ENCODE results near the gene GABRB3.

GABRB3 gene

DNA sequence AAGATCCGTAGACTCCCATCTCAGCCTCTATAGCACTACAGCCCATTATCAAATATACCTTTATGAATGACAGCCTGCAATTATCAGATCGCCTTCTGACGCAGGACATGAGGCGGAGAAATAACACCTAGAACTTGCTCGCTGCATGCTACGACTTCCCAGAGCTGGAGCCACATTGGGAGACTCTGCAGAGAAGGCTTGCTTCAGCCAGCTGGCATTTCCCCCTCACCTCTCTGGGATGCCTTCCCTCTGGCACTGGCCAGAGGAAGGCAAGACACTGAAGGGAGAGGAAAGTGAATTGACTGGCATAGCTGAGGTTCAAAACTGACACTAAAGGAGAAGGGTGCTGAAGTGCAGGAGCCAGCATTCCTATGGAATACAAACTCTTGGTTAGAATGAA, 131.7 kb downstream of the GABRB3 start:
- no peaks in the 10 kb centered on the region for H3K27me3 ChIP-seq (ENCODE audit: control insufficient read depth, insufficient read depth, low read length)
- H3K4me1 ChIP-seq (ENCODE audit: control insufficient read depth, insufficient read depth, low read length), result no peaks in the 10 kb centered on the region
- no peak overlapping the region for H3K4me3 ChIP-seq (ENCODE audit: low read length)

DNA sequence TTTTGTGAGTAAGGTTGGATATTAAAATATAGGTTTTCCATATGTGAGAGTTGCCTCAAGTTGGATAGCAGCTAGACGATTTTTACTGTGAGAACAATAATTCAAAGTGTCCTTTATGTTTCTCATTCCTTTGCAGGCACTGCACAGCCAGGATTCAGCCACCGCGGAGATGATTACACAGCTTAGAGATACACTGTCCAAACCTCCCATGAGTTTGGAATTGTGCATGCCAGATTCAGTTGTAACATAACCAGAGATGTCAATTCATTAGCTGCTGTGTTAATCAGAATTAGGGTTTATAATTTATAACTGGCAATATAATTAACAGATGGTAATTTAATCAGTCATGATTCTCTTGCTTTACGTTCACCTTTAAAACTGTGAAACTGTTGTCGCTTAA, 132.3 kb downstream of the GABRB3 start:
- Histone ChIP-seq H3K4me2 (ENCODE audit: low read length) (no peak overlapping the region), H3K9ac (ENCODE audit: low read depth, low read length) (no peak overlapping the region), H3K27me3 (ENCODE audit: control insufficient read depth, insufficient read depth, low read length) (no peaks in the 10 kb centered on the region), H3K36me3 (ENCODE audit: insufficient read depth, low read length) (no peaks in the 10 kb centered on the region), H3K9me3 (replicated peaks; ENCODE audit: low read length) (peaks cover 28% of the 10 kb centered on the region), H3K4me3 (ENCODE audit: low read length) (no peak overlapping the region), H3K4me1 (ENCODE audit: control insufficient read depth, insufficient read depth, low read length) (no peaks in the 10 kb centered on the region)

More for the DNA sequence above, 131.7 kb downstream of the GABRB3 start:
- H3K4me2 ChIP-seq (ENCODE audit: low read length), result no peak overlapping the region
- H3K9me3 ChIP-seq (replicated peaks; ENCODE audit: low read length), result peaks cover 28% of the 10 kb centered on the region
- no peaks in the 10 kb centered on the region for H3K36me3 ChIP-seq (ENCODE audit: insufficient read depth, low read length)
- H3K9ac ChIP-seq (ENCODE audit: low read depth, low read length), result no peak overlapping the region

DNA sequence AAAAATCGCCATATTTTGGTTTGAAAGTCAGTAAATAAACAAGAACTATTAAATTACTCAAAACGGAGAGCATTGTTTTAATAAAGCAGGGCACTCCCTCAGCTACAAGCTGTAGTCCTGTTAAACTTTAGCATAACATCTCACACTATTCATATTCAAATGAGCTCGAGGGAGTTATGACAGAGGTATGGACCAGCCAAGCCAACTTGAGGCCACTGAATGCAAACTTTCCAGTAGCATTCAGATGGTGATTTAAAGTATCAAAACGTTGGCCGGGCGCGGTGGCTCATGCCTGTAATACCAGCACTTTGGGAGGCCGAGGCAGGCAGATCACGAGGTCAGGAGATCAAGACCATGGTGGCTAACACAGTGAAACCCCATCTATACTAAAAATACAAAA, 132.9 kb downstream of the GABRB3 start:
- Histone ChIP-seq H3K4me2 (ENCODE audit: low read length) (no peak overlapping the region), H3K9ac (ENCODE audit: low read depth, low read length) (no peak overlapping the region), H3K4me1 (ENCODE audit: control insufficient read depth, insufficient read depth, low read length) (no peaks in the 10 kb centered on the region), H3K27me3 (ENCODE audit: control insufficient read depth, insufficient read depth, low read length) (no peaks in the 10 kb centered on the region), H3K4me3 (ENCODE audit: low read length) (no peak overlapping the region), H3K36me3 (ENCODE audit: insufficient read depth, low read length) (no peaks in the 10 kb centered on the region), H3K9me3 (replicated peaks; ENCODE audit: low read length) (peaks cover 25% of the 10 kb centered on the region)

DNA sequence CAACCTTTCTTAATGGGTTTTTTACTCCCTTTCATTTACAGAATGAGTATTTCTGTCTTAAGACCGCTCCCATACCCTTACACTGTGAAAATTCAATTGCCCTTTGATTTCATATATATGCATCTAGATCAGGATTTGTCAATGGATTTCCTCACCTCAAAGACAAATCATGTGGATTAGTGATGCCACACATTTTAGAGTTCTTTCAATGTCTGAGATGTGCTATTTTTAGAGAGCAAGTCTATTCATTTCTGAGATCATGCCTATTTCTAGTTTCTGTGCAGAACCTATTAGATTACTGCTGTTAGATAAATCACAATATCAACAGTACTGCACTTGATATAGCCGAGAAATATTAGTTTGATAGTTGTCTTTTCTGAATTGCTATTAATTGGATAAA, 137.3 kb downstream of the GABRB3 start:
- H3K4me1 ChIP-seq (ENCODE audit: control insufficient read depth, insufficient read depth, low read length), result no peaks in the 10 kb centered on the region
- H3K9ac ChIP-seq (ENCODE audit: low read depth, low read length), result no peak overlapping the region
- no peaks in the 10 kb centered on the region for H3K27me3 ChIP-seq (ENCODE audit: control insufficient read depth, insufficient read depth, low read length)
- no peak overlapping the region for H3K4me2 ChIP-seq (ENCODE audit: low read length)
- peaks cover 22% of the 10 kb centered on the region for H3K9me3 ChIP-seq (replicated peaks; ENCODE audit: low read length)
- H3K36me3 ChIP-seq (ENCODE audit: insufficient read depth, low read length), result no peaks in the 10 kb centered on the region
- no peak overlapping the region for H3K4me3 ChIP-seq (ENCODE audit: low read length)

DNA sequence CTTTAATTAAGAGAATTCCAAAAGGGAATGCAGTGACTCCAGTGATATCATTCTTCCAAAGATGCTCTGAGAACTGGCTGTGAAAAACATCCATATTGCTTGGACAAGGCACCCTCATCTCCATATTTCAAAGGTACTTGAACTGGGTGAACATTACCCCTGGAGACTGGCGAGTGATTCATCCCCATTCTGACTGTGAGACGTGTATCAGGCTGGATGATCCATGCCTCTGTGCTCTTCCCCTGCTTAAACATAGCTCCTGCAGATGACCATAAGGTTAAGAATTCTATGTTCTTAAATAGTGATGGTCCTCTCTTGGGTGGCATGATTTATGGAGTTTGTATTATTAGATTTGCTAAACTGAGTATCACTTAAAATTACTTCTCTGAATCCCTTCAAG, 137.8 kb downstream of the GABRB3 start:
- no peak overlapping the region for H3K4me3 ChIP-seq (ENCODE audit: low read length)
- no peak overlapping the region for H3K4me2 ChIP-seq (ENCODE audit: low read length)
- no peaks in the 10 kb centered on the region for H3K27me3 ChIP-seq (ENCODE audit: control insufficient read depth, insufficient read depth, low read length)
- H3K9me3 ChIP-seq (replicated peaks; ENCODE audit: low read length), result peaks cover 22% of the 10 kb centered on the region
- H3K36me3 ChIP-seq (ENCODE audit: insufficient read depth, low read length), result no peaks in the 10 kb centered on the region
- H3K4me1 ChIP-seq (ENCODE audit: control insufficient read depth, insufficient read depth, low read length), result no peaks in the 10 kb centered on the region
- H3K9ac ChIP-seq (ENCODE audit: low read depth, low read length), result no peak overlapping the region

DNA sequence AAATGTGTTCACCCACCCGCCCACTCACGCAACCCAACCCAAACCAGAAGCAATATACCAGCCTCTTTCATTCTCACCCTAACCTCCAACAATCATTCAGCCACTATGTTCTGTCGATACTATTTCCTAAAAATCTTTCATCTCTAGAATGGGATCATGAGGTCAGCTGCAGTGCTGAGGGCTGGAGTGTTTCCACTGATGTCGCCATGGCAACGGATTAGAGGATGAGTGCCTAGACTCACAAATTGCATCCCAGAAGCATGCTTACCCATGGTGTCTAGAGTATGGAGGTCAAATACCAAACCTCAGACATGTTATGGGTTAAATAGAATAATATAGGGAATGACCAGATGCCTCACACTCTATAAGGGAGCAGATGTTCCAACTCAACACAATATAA, 138.5 kb downstream of the GABRB3 start:
- no peak overlapping the region for H3K4me2 ChIP-seq (ENCODE audit: low read length)
- no peak overlapping the region for H3K4me3 ChIP-seq (ENCODE audit: low read length)
- H3K27me3 ChIP-seq (ENCODE audit: control insufficient read depth, insufficient read depth, low read length), result no peaks in the 10 kb centered on the region
- H3K9ac ChIP-seq (ENCODE audit: low read depth, low read length), result no peak overlapping the region
- H3K4me1 ChIP-seq (ENCODE audit: control insufficient read depth, insufficient read depth, low read length), result no peaks in the 10 kb centered on the region
- peaks cover 22% of the 10 kb centered on the region for H3K9me3 ChIP-seq (replicated peaks; ENCODE audit: low read length)
- H3K36me3 ChIP-seq (ENCODE audit: insufficient read depth, low read length), result no peaks in the 10 kb centered on the region

DNA sequence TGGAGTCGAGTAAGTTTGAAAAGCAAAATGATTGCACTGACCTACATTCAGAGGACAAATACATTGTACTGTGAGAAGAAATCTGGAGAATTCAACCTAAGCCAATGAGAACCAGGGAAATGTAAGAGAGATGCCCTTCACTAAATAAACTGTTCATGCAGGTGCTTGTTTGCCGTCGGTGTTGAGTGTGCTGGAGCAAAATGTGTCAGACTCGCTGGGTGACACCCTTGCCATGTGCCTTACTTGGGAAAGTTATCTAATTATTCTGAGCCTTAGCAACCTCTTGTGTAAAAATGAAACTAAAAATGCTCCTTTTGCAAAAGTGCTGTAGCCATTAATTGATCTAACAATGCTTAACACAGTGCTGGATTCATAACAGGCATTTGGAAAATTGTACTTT, 140.4 kb downstream of the GABRB3 start:
- H3K4me2 ChIP-seq (ENCODE audit: low read length), result no peak overlapping the region
- no peaks in the 10 kb centered on the region for H3K36me3 ChIP-seq (ENCODE audit: insufficient read depth, low read length)
- no peaks in the 10 kb centered on the region for H3K27me3 ChIP-seq (ENCODE audit: control insufficient read depth, insufficient read depth, low read length)
- peaks cover 26% of the 10 kb centered on the region for H3K9me3 ChIP-seq (replicated peaks; ENCODE audit: low read length)
- no peaks in the 10 kb centered on the region for H3K4me1 ChIP-seq (ENCODE audit: control insufficient read depth, insufficient read depth, low read length)
- no peak overlapping the region for H3K4me3 ChIP-seq (ENCODE audit: low read length)
- H3K9ac ChIP-seq (ENCODE audit: low read depth, low read length), result no peak overlapping the region

DNA sequence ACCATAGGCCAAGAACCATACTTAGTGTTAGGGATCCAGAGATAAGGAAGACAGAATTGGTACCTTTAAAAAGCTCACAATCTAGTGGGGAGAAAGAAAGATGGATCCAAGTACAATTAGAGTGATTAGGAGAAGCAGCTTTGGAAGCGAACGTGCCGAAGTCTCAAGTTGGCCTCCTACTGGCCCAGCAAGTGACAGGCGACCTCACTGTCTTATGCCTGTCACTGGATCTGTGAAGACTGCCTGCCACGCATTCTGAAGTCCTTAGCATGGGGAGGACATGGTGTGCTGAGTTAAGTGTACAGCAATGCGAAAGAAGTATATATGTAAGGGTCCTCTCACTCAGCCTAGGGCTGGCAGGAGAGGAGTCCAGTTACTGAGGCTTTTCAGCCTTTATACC, 141.0 kb downstream of the GABRB3 start:
- Histone ChIP-seq H3K9me3 (replicated peaks; ENCODE audit: low read length) (peaks cover 26% of the 10 kb centered on the region), H3K4me1 (ENCODE audit: control insufficient read depth, insufficient read depth, low read length) (no peaks in the 10 kb centered on the region), H3K36me3 (ENCODE audit: insufficient read depth, low read length) (no peaks in the 10 kb centered on the region), H3K4me2 (ENCODE audit: low read length) (no peak overlapping the region), H3K27me3 (ENCODE audit: control insufficient read depth, insufficient read depth, low read length) (no peaks in the 10 kb centered on the region), H3K4me3 (ENCODE audit: low read length) (no peak overlapping the region), H3K9ac (ENCODE audit: low read depth, low read length) (no peak overlapping the region)

DNA sequence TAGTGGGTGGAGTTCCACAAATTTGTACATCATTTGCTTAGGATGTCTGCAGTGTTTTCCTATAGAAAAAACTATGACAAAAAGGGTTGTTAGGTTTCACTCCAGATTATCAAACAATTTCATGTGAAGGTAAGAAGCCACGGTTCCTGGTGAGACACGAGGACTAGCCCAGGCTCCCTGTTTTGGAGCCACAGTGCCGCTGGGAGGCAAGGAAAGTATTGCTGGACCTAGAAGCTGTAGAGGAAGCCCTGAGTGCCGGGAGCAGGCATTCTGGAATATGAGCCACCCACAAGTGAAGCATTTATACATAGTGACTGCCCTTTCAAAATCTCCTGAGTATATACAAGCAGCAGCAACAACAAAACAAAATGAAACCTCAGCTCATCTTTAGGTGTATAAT, 142.0 kb downstream of the GABRB3 start:
- no peak overlapping the region for H3K9ac ChIP-seq (ENCODE audit: low read depth, low read length)
- no peak overlapping the region for H3K4me3 ChIP-seq (ENCODE audit: low read length)
- H3K9me3 ChIP-seq (replicated peaks; ENCODE audit: low read length), result peaks cover 23% of the 10 kb centered on the region
- H3K36me3 ChIP-seq (ENCODE audit: insufficient read depth, low read length), result no peaks in the 10 kb centered on the region
- H3K27me3 ChIP-seq (ENCODE audit: control insufficient read depth, insufficient read depth, low read length), result no peaks in the 10 kb centered on the region
- H3K4me1 ChIP-seq (ENCODE audit: control insufficient read depth, insufficient read depth, low read length), result no peaks in the 10 kb centered on the region
- no peak overlapping the region for H3K4me2 ChIP-seq (ENCODE audit: low read length)

DNA sequence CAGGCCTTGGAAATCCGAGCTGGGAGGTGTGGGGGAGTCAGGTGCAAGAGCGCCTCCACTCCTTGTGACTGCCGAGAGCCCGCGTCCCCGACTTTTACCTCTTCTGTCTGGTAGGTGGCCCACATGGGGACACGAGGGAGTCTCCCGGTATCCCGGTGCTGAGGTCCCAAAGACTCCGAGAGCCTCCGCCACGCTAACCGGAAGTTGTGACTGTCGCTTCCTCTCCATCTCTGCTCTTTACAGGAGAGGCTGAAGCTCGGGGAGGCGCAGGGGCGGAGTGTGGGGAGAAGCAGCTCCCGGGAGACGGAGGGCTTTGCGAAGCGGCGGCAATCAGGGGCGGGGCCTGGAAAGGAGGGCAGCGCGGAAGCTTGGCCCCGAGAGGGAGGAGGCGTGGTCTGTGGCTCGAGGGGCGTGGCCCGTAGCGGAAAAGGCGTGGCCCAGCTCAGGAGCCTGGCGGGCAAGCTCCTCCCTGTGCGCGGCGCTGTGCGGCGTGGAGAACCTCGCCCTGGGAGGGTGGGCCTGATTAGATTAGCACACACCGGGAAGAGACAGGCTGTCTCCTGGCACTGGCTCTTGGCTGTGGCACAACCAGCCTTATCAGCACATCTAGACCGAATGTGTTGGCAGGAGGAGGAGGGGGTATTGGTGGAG, 143.9 kb downstream of the GABRB3 start:
- Histone ChIP-seq H3K9ac (ENCODE audit: low read depth, low read length) (no peak overlapping the region), H3K4me3 (ENCODE audit: low read length) (no peak overlapping the region)

DNA sequence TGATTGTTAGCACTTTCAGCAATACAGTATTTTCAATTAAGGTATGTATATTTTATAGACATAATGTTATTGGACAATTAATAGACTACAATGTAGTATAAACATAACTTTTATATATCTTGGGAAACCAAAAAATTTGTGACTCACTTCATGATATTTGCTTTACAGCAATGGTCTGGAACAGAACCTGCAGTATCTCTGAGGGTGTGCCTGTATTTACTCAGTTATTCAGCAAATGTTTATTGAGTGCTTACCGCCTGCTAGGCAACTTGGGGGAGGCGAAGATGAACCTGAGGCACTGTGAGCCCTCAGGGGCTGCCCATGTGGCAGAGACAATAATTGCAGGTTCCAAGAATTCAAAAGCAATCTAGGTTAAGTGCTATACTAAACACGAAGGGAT, 144.8 kb downstream of the GABRB3 start:
- no peaks in the 10 kb centered on the region for H3K27me3 ChIP-seq (ENCODE audit: control insufficient read depth, insufficient read depth, low read length)
- H3K4me3 ChIP-seq (ENCODE audit: low read length), result no peak overlapping the region
- H3K4me1 ChIP-seq (ENCODE audit: control insufficient read depth, insufficient read depth, low read length), result no peaks in the 10 kb centered on the region
- H3K4me2 ChIP-seq (ENCODE audit: low read length), result no peak overlapping the region
- H3K9me3 ChIP-seq (replicated peaks; ENCODE audit: low read length), result peaks cover 21% of the 10 kb centered on the region
- H3K9ac ChIP-seq (ENCODE audit: low read depth, low read length), result no peak overlapping the region
- H3K36me3 ChIP-seq (ENCODE audit: insufficient read depth, low read length), result no peaks in the 10 kb centered on the region

More for the DNA sequence above, 143.9 kb downstream of the GABRB3 start:
- H3K4me1 ChIP-seq (ENCODE audit: control insufficient read depth, insufficient read depth, low read length), result no peaks in the 10 kb centered on the region
- no peak overlapping the region for H3K4me2 ChIP-seq (ENCODE audit: low read length)
- H3K9me3 ChIP-seq (replicated peaks; ENCODE audit: low read length), result peaks cover 19% of the 10 kb centered on the region
- H3K36me3 ChIP-seq (ENCODE audit: insufficient read depth, low read length), result no peaks in the 10 kb centered on the region
- H3K27me3 ChIP-seq (ENCODE audit: control insufficient read depth, insufficient read depth, low read length), result no peaks in the 10 kb centered on the region

DNA sequence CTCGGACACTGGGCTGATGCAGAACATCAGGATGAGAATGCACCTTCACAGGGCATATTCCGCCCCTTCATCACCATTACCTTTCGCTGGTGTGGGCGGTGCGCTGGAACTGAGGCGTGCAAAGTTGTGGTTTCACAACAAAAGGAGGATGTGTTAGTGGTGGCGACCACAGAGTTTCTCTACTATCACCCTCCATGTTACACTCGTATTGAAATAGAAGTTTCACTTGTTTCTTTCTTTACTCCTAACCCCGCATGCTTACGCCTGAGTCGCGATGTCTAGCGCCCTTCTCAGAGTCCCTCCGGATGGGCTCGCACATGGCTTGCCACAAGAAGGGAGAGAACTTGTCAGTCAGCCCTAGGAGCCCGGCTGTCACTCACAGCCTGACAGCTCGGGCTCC, 148.7 kb downstream of the GABRB3 start:
- no peaks in the 10 kb centered on the region for H3K36me3 ChIP-seq (ENCODE audit: insufficient read depth, low read length)
- no peak overlapping the region for H3K4me2 ChIP-seq (ENCODE audit: low read length)
- H3K4me3 ChIP-seq (ENCODE audit: low read length), result no peak overlapping the region
- no peaks in the 10 kb centered on the region for H3K4me1 ChIP-seq (ENCODE audit: control insufficient read depth, insufficient read depth, low read length)
- H3K9me3 ChIP-seq (replicated peaks; ENCODE audit: low read length), result peaks cover 32% of the 10 kb centered on the region
- H3K27me3 ChIP-seq (ENCODE audit: control insufficient read depth, insufficient read depth, low read length), result no peaks in the 10 kb centered on the region
- no peak overlapping the region for H3K9ac ChIP-seq (ENCODE audit: low read depth, low read length)

Data from skeletal muscle satellite cell (primary cell).